HG03108 (cell line): ENCODE measurements around the gene ANKRD66.

Experiments
- ATAC-seq: cut with Tn5 transposase; IDR thresholded peaks from one replicate; pipeline ENCODE4 v1.9.1; 2021; ENCODE audit warnings: moderate library complexity; ENCODE audit not compliant: unreplicated experiment

ANKRD66 gene

GRCh38 chr6:46789434-46790354 is 43.0 kb downstream of the ANKRD66 start:
- ATAC-seq, result no peak

DNA sequence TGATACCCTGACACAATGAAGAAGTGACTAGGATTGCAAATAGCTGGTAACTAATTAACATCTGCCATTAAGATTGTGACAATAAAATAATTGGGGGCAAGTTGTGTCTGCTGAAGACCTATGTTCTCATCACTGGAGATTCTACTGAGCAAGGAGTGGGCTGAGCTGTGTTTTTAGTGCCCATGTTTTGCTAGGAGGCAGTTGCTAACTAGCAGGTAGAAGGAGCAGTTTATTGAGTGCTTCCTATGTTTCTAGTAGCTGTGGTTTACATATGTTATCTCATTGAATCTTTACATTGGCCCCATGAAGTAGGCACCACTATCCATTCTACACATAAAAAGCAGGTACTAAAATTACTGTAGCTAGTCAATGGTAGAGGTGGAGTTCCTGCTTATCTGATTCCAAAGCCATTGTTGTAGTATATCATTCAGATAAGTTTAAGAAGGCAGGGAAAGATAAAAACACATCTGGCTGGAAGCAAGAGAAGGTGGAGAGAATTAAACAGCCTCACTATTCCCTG is 43.7 kb downstream of the ANKRD66 start:
- no peak for ATAC-seq

DNA sequence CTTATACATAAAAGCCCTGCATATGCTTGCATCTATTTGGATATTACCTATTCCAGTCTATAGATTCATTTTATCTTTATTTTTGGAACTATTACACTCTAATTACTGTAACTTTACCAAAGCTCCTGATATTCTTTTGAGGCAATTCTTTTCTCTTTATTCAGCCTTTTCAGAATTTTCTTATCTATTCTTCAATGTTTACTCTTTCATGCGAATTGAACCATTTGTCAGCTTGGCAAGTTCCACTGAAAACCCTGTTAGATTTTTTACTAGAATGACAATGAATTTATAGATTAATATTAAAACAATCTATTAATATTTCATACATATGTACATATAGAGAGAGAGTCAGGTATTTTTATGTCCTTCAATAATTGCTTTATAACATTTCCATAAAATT is 45.9 kb downstream of the ANKRD66 start:
- ATAC-seq, result no peak

DNA sequence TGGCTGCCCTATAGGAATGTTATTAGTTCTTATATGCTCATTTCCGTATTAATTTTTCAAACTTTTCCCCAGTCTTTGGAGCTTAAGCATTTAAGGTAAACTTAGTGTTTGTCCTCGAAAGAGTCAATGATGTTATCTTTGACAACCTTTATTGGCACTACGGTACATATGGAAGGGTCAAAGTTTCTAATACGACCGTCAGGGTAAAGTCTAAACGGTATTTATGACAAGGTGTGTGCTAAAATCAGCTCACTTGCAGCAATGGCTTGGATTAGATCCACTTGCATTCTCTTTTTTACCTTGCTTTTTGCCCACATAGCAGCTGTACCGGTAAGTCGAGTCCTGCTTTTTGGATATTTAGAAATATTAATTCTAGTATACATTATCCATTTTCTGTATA is 46.4 kb downstream of the ANKRD66 start, which contains the start of gene MEP1A:
Gene MEP1A, plus strand, starts transcription at position 252 of the 400 bp plus-strand sequence. Its CDS starts 10 bp downstream, at position 262.
- ATAC-seq, result no peak

DNA sequence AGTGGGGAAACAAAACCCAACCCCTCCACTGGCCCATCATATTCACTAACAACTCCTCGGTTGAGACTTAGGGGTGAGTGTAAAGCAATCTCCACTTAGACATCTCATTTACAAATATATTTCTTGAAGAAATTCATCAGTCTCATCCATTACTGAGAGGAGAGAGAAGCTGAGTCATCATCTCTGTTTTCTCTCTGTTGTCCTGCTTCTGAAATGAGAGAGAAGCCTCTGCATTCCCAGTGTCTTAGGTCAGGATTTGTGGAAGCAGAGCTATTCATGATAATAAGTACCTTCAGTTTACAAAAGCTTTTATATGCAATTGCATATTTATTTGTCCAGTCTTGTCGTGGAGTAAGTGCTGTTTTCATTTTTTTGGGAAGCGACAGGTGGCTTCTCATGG is 47.3 kb downstream of the ANKRD66 start:
- ATAC-seq, result no peak

DNA sequence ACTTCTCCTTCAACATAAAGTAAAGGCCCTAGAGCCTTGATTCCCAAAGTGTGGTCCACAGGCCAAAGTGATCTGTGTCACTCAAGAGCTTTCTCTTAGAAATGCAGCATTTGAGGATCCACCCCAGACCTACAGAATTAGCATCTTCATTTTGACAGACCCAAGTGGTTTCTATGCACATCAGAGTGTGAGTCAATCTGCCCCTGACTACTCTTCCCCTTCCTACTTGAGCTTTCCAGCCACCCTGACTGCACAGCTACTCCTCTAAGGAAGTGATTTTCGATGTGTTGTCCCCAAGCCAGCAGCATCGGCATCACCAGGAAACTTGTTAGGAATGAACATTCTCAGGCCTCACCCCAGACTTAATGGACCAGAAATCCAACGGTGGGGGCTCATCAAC is 49.1 kb downstream of the ANKRD66 start:
- no peak for ATAC-seq

- no peak for ATAC-seq
These were observed 50.3 kb downstream of the ANKRD66 start for GRCh38 chr6:46796848-46797580.

- no peak for ATAC-seq
These were observed 52.9 kb downstream of the ANKRD66 start for GRCh38 chr6:46799657-46800056.

GRCh38 chr6:46808806-46809205 is 62.1 kb downstream of the ANKRD66 start:
- ATAC-seq, result no peak
